Globus pallidus (tissue), 1 donor: ENCODE results near the gene WDR1.
A peak's percentile ranks its signal among the peaks of the same experiment; 100 is the strongest.

Experiments
- DNase-seq: peaks from one replicate; pipeline ENCODE4 v3.0.0-alpha.2; 2015; ENCODE audit warnings: low spot score

WDR1 gene

GRCh38 chr4:10114147-10114546 is 2.5 kb downstream of the WDR1 start:
- no peak for DNase-seq

GRCh38 chr4:10113362-10114047 is 3.1 kb downstream of the WDR1 start:
- DNase-seq, result no peak

- DNase-seq, result no peak
Observed at GRCh38 chr4:10112658-10113284, 3.8 kb downstream of the WDR1 start.

- DNase-seq, result no peak
Observed at GRCh38 chr4:10111067-10111801, 5.4 kb downstream of the WDR1 start.

GRCh38 chr4:10109995-10110670 is 6.5 kb downstream of the WDR1 start:
- DNase-seq, result no peak

- DNase-seq, result no peak
Observed at GRCh38 chr4:10108818-10109783, 7.5 kb downstream of the WDR1 start.

GRCh38 chr4:10108391-10108790 is 8.2 kb downstream of the WDR1 start:
- no peak for DNase-seq

GRCh38 chr4:10107111-10108091 is 9.2 kb downstream of the WDR1 start:
- DNase-seq, result no peak

GRCh38 chr4:10106421-10107039 is 10.1 kb downstream of the WDR1 start:
- DNase-seq, result no peak

GRCh38 chr4:10105920-10106319 is 10.7 kb downstream of the WDR1 start:
- DNase-seq, result no peak

GRCh38 chr4:10105421-10105820 is 11.2 kb downstream of the WDR1 start:
- no peak for DNase-seq

- DNase-seq, result no peak
Observed at GRCh38 chr4:10104991-10105276, 11.7 kb downstream of the WDR1 start.

- DNase-seq, result no peak
Observed at GRCh38 chr4:10104211-10104990, 12.2 kb downstream of the WDR1 start.

- no peak for DNase-seq
Observed at GRCh38 chr4:10102474-10103332, 13.9 kb downstream of the WDR1 start.

- no peak for DNase-seq
Observed at GRCh38 chr4:10101671-10102473, 14.7 kb downstream of the WDR1 start.

GRCh38 chr4:10100734-10101216 is 15.8 kb downstream of the WDR1 start:
- peak; percentile 49 for DNase-seq
